ENCODE data around the gene SLC22A2.

The SLC22A2 gene

GRCh38 chr6:160259598-160259997 is 977 bp upstream of the SLC22A2 start:
- Histone ChIP-seq H3K9me3 (ENCODE audit: insufficient read depth, low read depth, low read length) (no peaks in the 10 kb centered on the region), H3K4me3 (ENCODE audit: low read length) (no peak overlapping the region), H3K9ac (ENCODE audit: low read depth, low read length) (no peak overlapping the region), H3K36me3 (ENCODE audit: insufficient read depth, low read depth, low read length) (no peaks in the 10 kb centered on the region), H3K4me1 (ENCODE audit: insufficient read depth, low read length) (peaks cover 15% of the 10 kb centered on the region), H3K27me3 (ENCODE audit: insufficient read depth, low read length) (no peaks in the 10 kb centered on the region), H3K27ac (ENCODE audit: low read length) (no peak overlapping the region)

- no peaks in the 10 kb centered on the region for H3K36me3 ChIP-seq (ENCODE audit: insufficient read depth, low read depth, low read length)
Measured at GRCh38 chr6:160259143-160259425, 463 bp upstream of the SLC22A2 start.

DNA sequence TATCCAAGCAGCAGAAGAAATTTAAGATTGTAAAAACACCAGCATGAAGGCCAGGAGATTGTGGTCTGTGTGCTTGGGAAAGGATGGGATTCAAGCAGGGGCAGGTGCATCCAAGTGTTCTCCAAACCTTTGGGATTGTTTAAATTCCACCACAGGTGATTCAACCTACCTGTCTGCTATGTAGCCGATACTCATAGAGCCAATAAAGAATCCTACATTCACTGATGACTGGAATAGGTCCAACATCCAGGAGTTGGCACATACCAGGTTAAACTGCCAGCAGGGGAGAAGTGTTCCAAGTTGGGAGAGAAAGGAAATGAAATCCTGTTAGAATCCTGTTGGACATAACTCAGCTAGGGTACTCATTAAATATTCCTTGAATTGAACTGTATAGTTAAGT is 2.2 kb downstream of the SLC22A2 start:
- Histone ChIP-seq H3K27me3 (ENCODE audit: insufficient read depth, low read length) (no peaks in the 10 kb centered on the region), H3K9me3 (ENCODE audit: insufficient read depth, low read depth, low read length) (no peaks in the 10 kb centered on the region), H3K9ac (ENCODE audit: low read depth, low read length) (no peak overlapping the region), H3K36me3 (ENCODE audit: insufficient read depth, low read depth, low read length) (no peaks in the 10 kb centered on the region), H3K4me3 (ENCODE audit: low read length) (no peak overlapping the region), H3K27ac (ENCODE audit: low read length) (no peak overlapping the region), H3K4me1 (ENCODE audit: insufficient read depth, low read length) (peaks cover 29% of the 10 kb centered on the region)

More at GRCh38 chr6:160259143-160259425, 463 bp upstream of the SLC22A2 start:
- Histone ChIP-seq H3K27ac (ENCODE audit: low read length) (no peak overlapping the region), H3K4me1 (ENCODE audit: insufficient read depth, low read length) (peaks cover 18% of the 10 kb centered on the region), H3K9ac (ENCODE audit: low read depth, low read length) (no peak overlapping the region), H3K27me3 (ENCODE audit: insufficient read depth, low read length) (no peaks in the 10 kb centered on the region), H3K9me3 (ENCODE audit: insufficient read depth, low read depth, low read length) (no peaks in the 10 kb centered on the region), H3K4me3 (ENCODE audit: low read length) (no peak overlapping the region)

GRCh38 chr6:160254467-160255312 is 3.9 kb downstream of the SLC22A2 start:
- Histone ChIP-seq H3K36me3 (ENCODE audit: insufficient read depth, low read depth, low read length) (no peaks in the 10 kb centered on the region), H3K27me3 (ENCODE audit: insufficient read depth, low read length) (no peaks in the 10 kb centered on the region), H3K9ac (ENCODE audit: low read depth, low read length) (no peak overlapping the region), H3K4me1 (ENCODE audit: insufficient read depth, low read length) (peaks cover 40% of the 10 kb centered on the region), H3K27ac (ENCODE audit: low read length) (no peak overlapping the region), H3K4me3 (ENCODE audit: low read length) (no peak overlapping the region), H3K9me3 (ENCODE audit: insufficient read depth, low read depth, low read length) (no peaks in the 10 kb centered on the region)

- H3K9me3 ChIP-seq (ENCODE audit: insufficient read depth, low read depth, low read length): no peaks in the 10 kb centered on the region
- H3K27ac ChIP-seq (ENCODE audit: low read length): no peak overlapping the region
- no peak overlapping the region for H3K9ac ChIP-seq (ENCODE audit: low read depth, low read length)
- no peaks in the 10 kb centered on the region for H3K36me3 ChIP-seq (ENCODE audit: insufficient read depth, low read depth, low read length)
- peaks cover 37% of the 10 kb centered on the region for H3K4me1 ChIP-seq (ENCODE audit: insufficient read depth, low read length)
- H3K4me3 ChIP-seq (ENCODE audit: low read length): no peak overlapping the region
- no peaks in the 10 kb centered on the region for H3K27me3 ChIP-seq (ENCODE audit: insufficient read depth, low read length)
Measured at GRCh38 chr6:160253714-160254113, 4.9 kb downstream of the SLC22A2 start.

GRCh38 chr6:160253292-160253691 is 5.3 kb downstream of the SLC22A2 start:
- no peaks in the 10 kb centered on the region for H3K9me3 ChIP-seq (ENCODE audit: insufficient read depth, low read depth, low read length)
- no peak overlapping the region for H3K27ac ChIP-seq (ENCODE audit: low read length)
- no peaks in the 10 kb centered on the region for H3K27me3 ChIP-seq (ENCODE audit: insufficient read depth, low read length)
- H3K4me1 ChIP-seq (ENCODE audit: insufficient read depth, low read length): peaks cover 40% of the 10 kb centered on the region
- no peak overlapping the region for H3K9ac ChIP-seq (ENCODE audit: low read depth, low read length)
- H3K36me3 ChIP-seq (ENCODE audit: insufficient read depth, low read depth, low read length): no peaks in the 10 kb centered on the region
- no peak overlapping the region for H3K4me3 ChIP-seq (ENCODE audit: low read length)

DNA sequence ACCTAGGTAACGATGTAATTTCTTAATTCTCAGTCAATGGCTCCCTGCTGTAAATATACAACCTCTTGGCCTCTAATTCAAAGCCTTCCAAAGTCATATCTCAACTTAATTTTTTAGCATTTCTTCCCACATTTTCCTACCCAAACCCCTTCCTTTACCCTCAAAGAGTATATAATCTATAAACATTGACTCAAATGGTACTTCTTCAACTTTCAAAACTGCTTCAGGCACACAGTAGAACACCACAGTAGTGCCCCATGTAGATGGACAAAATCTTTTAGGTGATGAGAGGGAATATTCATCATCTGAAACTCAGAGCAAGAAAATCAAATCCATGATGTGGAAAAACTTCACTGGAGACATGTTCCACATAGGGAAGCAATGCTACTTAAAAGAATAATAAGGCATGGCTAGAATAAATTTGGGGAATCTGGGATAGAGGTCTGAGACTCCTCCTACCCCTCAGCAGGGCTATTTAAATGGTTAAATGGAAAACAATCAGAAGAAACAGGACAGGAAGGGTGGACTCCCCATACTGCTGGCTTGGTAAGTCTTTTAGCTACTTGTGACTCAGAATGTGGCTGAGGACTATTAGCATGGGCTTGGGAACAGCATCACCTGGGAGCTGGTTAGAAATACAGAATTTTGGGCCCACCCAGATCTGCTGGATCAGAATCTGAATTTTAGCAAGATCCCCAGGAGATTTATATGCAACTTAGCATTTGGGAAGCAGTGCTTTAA is 6.4 kb downstream of the SLC22A2 start:
- H3K4me1 ChIP-seq (ENCODE audit: insufficient read depth, low read length): peaks cover 49% of the 10 kb centered on the region
- H3K9ac ChIP-seq (ENCODE audit: low read depth, low read length): peak overlapping the region; percentile 36; the same call in 1 of the 2 replicates
- H3K9me3 ChIP-seq (ENCODE audit: insufficient read depth, low read depth, low read length): no peaks in the 10 kb centered on the region
- no peaks in the 10 kb centered on the region for H3K27me3 ChIP-seq (ENCODE audit: insufficient read depth, low read length)
- no peak overlapping the region for H3K27ac ChIP-seq (ENCODE audit: low read length)
- H3K4me3 ChIP-seq (ENCODE audit: low read length): no peak overlapping the region
- H3K36me3 ChIP-seq (ENCODE audit: insufficient read depth, low read depth, low read length): no peaks in the 10 kb centered on the region

DNA sequence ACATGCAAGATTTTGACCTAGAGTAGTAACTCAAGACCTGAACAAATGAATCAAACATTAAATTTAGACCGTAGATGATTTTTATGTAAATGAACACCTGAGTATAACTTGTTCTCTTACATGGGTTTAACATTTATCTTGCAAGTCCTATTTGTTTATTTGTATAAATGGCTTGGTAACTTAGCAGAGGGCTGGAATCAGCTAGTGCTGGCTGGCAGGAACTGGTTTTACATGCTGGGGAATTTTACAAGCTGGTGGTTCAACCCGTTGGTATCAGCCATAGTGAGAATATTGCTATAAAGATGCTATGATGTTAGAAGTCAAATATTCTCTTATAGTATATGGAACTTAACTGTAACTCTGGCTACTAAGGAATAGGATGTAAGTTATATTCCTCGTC is 8.9 kb downstream of the SLC22A2 start:
- peaks cover 53% of the 10 kb centered on the region for H3K4me1 ChIP-seq (ENCODE audit: insufficient read depth, low read length)
- no peaks in the 10 kb centered on the region for H3K27me3 ChIP-seq (ENCODE audit: insufficient read depth, low read length)
- no peak overlapping the region for H3K27ac ChIP-seq (ENCODE audit: low read length)

GRCh38 chr6:160248538-160248937 is 10.1 kb downstream of the SLC22A2 start:
- H3K4me3 ChIP-seq (ENCODE audit: low read length): no peak overlapping the region
- H3K4me1 ChIP-seq (ENCODE audit: insufficient read depth, low read length): peaks cover 49% of the 10 kb centered on the region
- H3K36me3 ChIP-seq (ENCODE audit: insufficient read depth, low read depth, low read length): no peaks in the 10 kb centered on the region
- H3K27ac ChIP-seq (ENCODE audit: low read length): no peak overlapping the region
- H3K9me3 ChIP-seq (ENCODE audit: insufficient read depth, low read depth, low read length): no peaks in the 10 kb centered on the region
- H3K9ac ChIP-seq (ENCODE audit: low read depth, low read length): no peak overlapping the region
- no peaks in the 10 kb centered on the region for H3K27me3 ChIP-seq (ENCODE audit: insufficient read depth, low read length)

More for the DNA sequence above, 8.9 kb downstream of the SLC22A2 start:
- H3K4me3 ChIP-seq (ENCODE audit: low read length): no peak overlapping the region
- H3K9ac ChIP-seq (ENCODE audit: low read depth, low read length): no peak overlapping the region
- no peaks in the 10 kb centered on the region for H3K36me3 ChIP-seq (ENCODE audit: insufficient read depth, low read depth, low read length)
- no peaks in the 10 kb centered on the region for H3K9me3 ChIP-seq (ENCODE audit: insufficient read depth, low read depth, low read length)

- no peak overlapping the region for H3K9ac ChIP-seq (ENCODE audit: low read depth, low read length)
- H3K4me3 ChIP-seq (ENCODE audit: low read length): no peak overlapping the region
- H3K27ac ChIP-seq (ENCODE audit: low read length): no peak overlapping the region
- no peaks in the 10 kb centered on the region for H3K36me3 ChIP-seq (ENCODE audit: insufficient read depth, low read depth, low read length)
- no peaks in the 10 kb centered on the region for H3K27me3 ChIP-seq (ENCODE audit: insufficient read depth, low read length)
- H3K4me1 ChIP-seq (ENCODE audit: insufficient read depth, low read length): peaks cover 44% of the 10 kb centered on the region
- no peaks in the 10 kb centered on the region for H3K9me3 ChIP-seq (ENCODE audit: insufficient read depth, low read depth, low read length)
Measured at GRCh38 chr6:160247457-160247883, 11.2 kb downstream of the SLC22A2 start.

DNA sequence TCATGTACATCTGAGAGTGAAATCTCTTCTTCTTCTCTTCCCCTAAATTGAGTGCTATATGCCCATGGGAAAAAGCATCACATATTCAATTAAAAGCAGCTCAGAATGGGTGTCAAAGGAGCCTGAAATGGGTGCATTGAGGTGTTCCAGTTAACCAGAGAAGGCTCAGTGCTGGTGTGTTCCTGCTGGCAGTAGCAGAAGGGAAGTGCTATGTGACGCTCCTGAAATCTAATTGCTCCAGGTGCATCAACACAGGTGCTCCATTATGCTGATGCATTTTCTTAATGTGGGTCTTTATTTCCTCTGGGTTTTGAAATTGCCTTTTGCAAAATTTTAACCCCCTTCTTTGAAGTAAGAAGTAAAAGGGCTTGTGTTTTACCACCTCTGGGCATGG is 17.9 kb downstream of the SLC22A2 start:
- Histone ChIP-seq H3K9ac (ENCODE audit: low read depth, low read length) (peak overlapping the region; percentile 42; the same call in 1 of the 2 replicates), H3K4me1 (ENCODE audit: insufficient read depth, low read length) (peaks cover 20% of the 10 kb centered on the region), H3K36me3 (ENCODE audit: insufficient read depth, low read depth, low read length) (peaks cover 10% of the 10 kb centered on the region; the same call in 1 of the 2 replicates), H3K9me3 (ENCODE audit: insufficient read depth, low read depth, low read length) (peaks cover 18% of the 10 kb centered on the region), H3K4me3 (ENCODE audit: low read length) (no peak overlapping the region), H3K27ac (ENCODE audit: low read length) (peak overlapping the region; percentile 76), H3K27me3 (ENCODE audit: insufficient read depth, low read length) (no peaks in the 10 kb centered on the region)

Data from iPS-20b (cell line).